ENCODE results near the gene LYPD6.

DNA sequence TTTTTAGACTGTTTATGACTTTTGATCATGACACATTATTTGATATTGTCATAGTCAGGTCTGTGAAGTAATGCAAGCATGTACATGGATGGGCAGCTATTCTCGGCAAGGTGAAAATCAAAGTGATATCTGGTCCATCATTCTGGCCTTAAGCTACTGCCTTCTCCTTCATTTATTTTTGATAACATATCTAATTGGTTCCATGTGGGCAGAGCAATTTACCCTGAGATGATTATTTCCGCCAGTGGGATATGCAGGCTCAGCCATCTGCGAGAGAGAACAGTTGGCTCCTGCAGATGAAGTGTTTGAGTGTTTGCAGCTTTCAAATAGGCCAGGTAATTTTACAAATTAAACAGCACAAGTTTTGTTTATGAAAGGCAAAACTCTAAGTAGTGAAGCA is 116.4 kb downstream of the LYPD6 start:
- no peak for TF ChIP-seq POLR2AphosphoS5 (IDR thresholded peaks at IDR 0.05)
- TF ChIP-seq, protein P1, sequence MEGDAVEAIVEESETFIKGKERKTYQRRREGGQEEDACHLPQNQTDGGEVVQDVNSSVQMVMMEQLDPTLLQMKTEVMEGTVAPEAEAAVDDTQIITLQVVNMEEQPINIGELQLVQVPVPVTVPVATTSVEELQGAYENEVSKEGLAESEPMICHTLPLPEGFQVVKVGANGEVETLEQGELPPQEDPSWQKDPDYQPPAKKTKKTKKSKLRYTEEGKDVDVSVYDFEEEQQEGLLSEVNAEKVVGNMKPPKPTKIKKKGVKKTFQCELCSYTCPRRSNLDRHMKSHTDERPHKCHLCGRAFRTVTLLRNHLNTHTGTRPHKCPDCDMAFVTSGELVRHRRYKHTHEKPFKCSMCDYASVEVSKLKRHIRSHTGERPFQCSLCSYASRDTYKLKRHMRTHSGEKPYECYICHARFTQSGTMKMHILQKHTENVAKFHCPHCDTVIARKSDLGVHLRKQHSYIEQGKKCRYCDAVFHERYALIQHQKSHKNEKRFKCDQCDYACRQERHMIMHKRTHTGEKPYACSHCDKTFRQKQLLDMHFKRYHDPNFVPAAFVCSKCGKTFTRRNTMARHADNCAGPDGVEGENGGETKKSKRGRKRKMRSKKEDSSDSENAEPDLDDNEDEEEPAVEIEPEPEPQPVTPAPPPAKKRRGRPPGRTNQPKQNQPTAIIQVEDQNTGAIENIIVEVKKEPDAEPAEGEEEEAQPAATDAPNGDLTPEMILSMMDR (IDR thresholded peaks at IDR 0.05), result no peak
